Measurements from ENCODE around the gene TERF2IP. TPM values are rescaled to one million over a fixed set of nuclear protein-coding genes. Genes with fewer than 3 reads are reported as not detected.

The TERF2IP gene
- total RNA-seq, 1 donor from 2014 or later, result 94.3 TPM

DNA sequence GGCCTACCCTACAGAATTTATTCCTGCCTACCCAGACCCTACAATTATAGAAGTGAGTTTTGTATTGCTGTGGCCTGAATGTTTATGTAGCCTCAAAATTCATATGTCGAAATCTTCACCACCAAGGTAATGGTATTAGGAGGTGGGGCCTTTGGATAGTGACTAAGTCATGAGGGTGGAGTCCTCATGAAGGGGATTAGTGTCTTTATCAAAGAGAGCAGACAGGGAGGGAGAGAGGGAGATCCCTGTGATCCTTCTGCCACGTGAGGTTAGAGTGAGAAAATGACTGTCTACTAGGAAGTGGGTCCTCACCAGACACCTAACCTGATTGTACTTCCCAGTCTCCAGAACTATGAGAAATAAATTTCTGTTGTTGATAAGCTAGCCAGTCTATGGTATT is 54.7 kb downstream of the TERF2IP start:
- Mint-ChIP-seq H3K4me1 (ENCODE audit: low read depth) (no peaks in the 10 kb centered on the region), H3K36me3 (ENCODE audit: low read depth) (no peaks in the 10 kb centered on the region), H3K4me3 (no peak overlapping the region), H3K9me3 (no peaks in the 10 kb centered on the region), H3K27ac (no peak overlapping the region), H3K27me3 (ENCODE audit: insufficient read depth) (no peaks in the 10 kb centered on the region)
- DNase-seq (ENCODE audit: low spot score), result no peak
- intact Hi-C loops (cut with micrococcal nuclease), result no loop called here

DNA sequence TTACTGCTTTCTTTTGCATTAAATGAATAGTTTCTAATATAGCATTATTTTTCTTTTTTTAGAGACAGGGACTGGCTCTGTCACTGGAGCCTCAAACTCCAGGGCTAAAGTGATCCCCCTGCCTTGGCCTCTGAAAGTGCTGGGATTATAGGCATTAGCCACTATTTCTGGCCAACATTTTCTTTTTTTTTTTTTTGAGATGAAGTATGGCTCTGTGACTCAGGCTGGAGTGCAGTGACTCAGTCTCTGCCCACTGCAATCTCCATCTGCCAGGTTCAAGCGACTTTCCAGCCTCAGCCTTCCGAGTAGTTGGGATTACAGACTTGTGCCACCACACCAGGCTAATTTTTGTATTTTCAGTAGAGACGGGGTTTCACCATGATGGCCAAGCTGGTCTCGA is 55.7 kb downstream of the TERF2IP start:
- DNase-seq (ENCODE audit: low spot score), result no peak
- intact Hi-C loops (cut with micrococcal nuclease), result no loop called here
- Mint-ChIP-seq H3K4me3 (no peak overlapping the region), H3K9me3 (no peaks in the 10 kb centered on the region), H3K4me1 (ENCODE audit: low read depth) (no peaks in the 10 kb centered on the region), H3K27me3 (ENCODE audit: insufficient read depth) (no peaks in the 10 kb centered on the region), H3K27ac (no peak overlapping the region), H3K36me3 (ENCODE audit: low read depth) (no peaks in the 10 kb centered on the region)

Other genes with a start within 250 kb of the TERF2IP start
- gene CFDP1, start 214.3 kb upstream of the TERF2IP start, total RNA-seq, result 35.4 TPM in 2 replicates
- 42.1 and 42.7 TPM in 2 replicates for gene TMEM170A, start 183.1 kb upstream of the TERF2IP start, total RNA-seq
- gene CHST6, start 152.3 kb upstream of the TERF2IP start, total RNA-seq, result not detected in 2 replicates
- not detected in 2 replicates for gene CHST5, start 111.7 kb upstream of the TERF2IP start, total RNA-seq
- 4.5 and 4.7 TPM in 2 replicates for gene TMEM231, start 91.5 kb upstream of the TERF2IP start, total RNA-seq
- 62.7 and 69.5 TPM in 2 replicates for gene GABARAPL2, start 81.4 kb upstream of the TERF2IP start, total RNA-seq
- 59.0 and 60.9 TPM in 2 replicates for gene ADAT1, start 24.5 kb upstream of the TERF2IP start, total RNA-seq
- gene KARS1, start 108 bp upstream of the TERF2IP start, total RNA-seq, result 256 and 271 TPM in 2 replicates
- not detected in 2 replicates for gene CPHXL2, start 29.2 kb downstream of the TERF2IP start, total RNA-seq
- gene DUXB, start 53.7 kb downstream of the TERF2IP start, total RNA-seq, result not detected in 2 replicates
- not detected in 2 replicates for gene CPHXL, start 78.7 kb downstream of the TERF2IP start, total RNA-seq

Measured in activated T-helper 1 cell treated with anti-CD3 and anti-CD28 coated beads, Interleukin-12 subunit alpha, Interleukin-12 subunit beta, Interleukin-2, Interleukin-4 antibody, amounts not matched to agents 30 ng/mL and 10 ng/mL and 1 ng/mL, durations not matched to agents 14 hours and 24 hours and 36 hours (primary cell).